Measurements from ENCODE around the gene CD19.

GRCh38 chr16:28893291-28893690 is 38.5 kb upstream of the CD19 start:
- TF ChIP-seq CTCF (IDR thresholded peaks at IDR 0.05): no peak
- no peak for TF ChIP-seq POLR2A (IDR thresholded peaks at IDR 0.05)
- no peak for TF ChIP-seq POLR2AphosphoS5 (IDR thresholded peaks at IDR 0.05)
